Esophagus muscularis mucosa (tissue), 4 donors: Measurements from ENCODE around the gene ARNT2. TPM values are rescaled to one million over a fixed set of nuclear protein-coding genes. Genes with fewer than 3 reads are reported as not detected.

Experiments
- DNase-seq: peaks from one replicate; pipeline ENCODE4 v3.0.0-alpha.2; 2017; ENCODE audit errors: extremely low spot score
- H3K27ac ChIP-seq, 4 donors: fragments of 200-600 bp; sonication (generic); replicated peaks in 1 of 4; 1 replicate in 3 of 4; 2 replicates in 1 of 4; pipeline ENCODE4 v1.5.1; 2016 to 2019; ENCODE audit warnings: mild to moderate bottlenecking in 1 of 4
- H3K27me3 ChIP-seq, 4 donors: fragments of 200-600 bp; sonication (generic); one replicate each; pipeline versions ENCODE4 v1.5.1 to v1.6.0; 2016 to 2019
- H3K36me3 ChIP-seq, 4 donors: fragments of 200-600 bp; sonication (generic); one replicate each; pipeline ENCODE4 v1.5.1; 2016 to 2019
- H3K4me1 ChIP-seq, 4 donors: fragments of 200-600 bp; sonication (generic); one replicate each; pipeline ENCODE4 v1.5.1; 2016 to 2019
- H3K4me3 ChIP-seq, 4 donors: fragments of 200-600 bp; sonication (generic); 1 replicate in 2 of 4; 2 replicates in 2 of 4; pipeline ENCODE4 v1.5.1; 2016 to 2019; ENCODE audit warnings: mild to moderate bottlenecking in 4 of 4, moderate library complexity in 1 of 4
- H3K9me3 ChIP-seq, 4 donors: fragments of 200-600 bp; sonication (generic); 1 replicate in 3 of 4; 2 replicates in 1 of 4; pipeline ENCODE4 v1.5.1; 2016 to 2019
- EP300 ChIP-seq: sonication (generic); formaldehyde crosslinking; IDR thresholded peaks from one replicate; pipeline ENCODE4 v1.6.1; 2017; ENCODE audit warnings: antibody characterized with exemption
- POLR2A ChIP-seq: fragments of 450-650 bp; IDR thresholded peaks from one replicate; pipeline ENCODE4 v1.6.1; 2017; ENCODE audit warnings: antibody characterized with exemption, moderate library complexity, mild to moderate bottlenecking, low read depth
- POLR2AphosphoS5 ChIP-seq, 2 donors: sonication (generic); formaldehyde crosslinking; IDR thresholded peaks; one replicate each; pipeline ENCODE4 v1.6.1; 2017; ENCODE audit warnings: antibody characterized with exemption in 2 of 2
- WGBS: methylation state at CpG from one replicate; pipeline ENCODE4 v1.1.5; 2018; 5-methylcytosine and 5-hydroxymethylcytosine counted together
- intact Hi-C: fragments of 100-400 bp; cut with DNase I; formaldehyde crosslinking; loops from one replicate; pipeline ENCODE4 v1.15.1; 2023
- total RNA-seq, 4 donors: library from RNA; depleted of rRNA; stranded (reverse); fragments of >200 nt; gene quantifications; one replicate each; pipeline versions ENCODE4 v1.1.0 to v1.2.1, GENCODE V29; 2016
- TF ChIP-seq, protein P1 (sequence below), 3 experiments: fragments of 200-600 bp in 2 of 3; fragments of 450-650 bp in 1 of 3; sonication (generic) in 2 of 3; IDR thresholded peaks; one replicate each; pipeline ENCODE4 v1.5.1; 2017 to 2019; ENCODE audit warnings: antibody characterized with exemption in 3 of 3, mild to moderate bottlenecking in 2 of 3, moderate library complexity in 1 of 3

ARNT2 gene
- total RNA-seq, 4 donors from 2014 or later: 5.4 to 14.6 (median 8.2) TPM

DNA sequence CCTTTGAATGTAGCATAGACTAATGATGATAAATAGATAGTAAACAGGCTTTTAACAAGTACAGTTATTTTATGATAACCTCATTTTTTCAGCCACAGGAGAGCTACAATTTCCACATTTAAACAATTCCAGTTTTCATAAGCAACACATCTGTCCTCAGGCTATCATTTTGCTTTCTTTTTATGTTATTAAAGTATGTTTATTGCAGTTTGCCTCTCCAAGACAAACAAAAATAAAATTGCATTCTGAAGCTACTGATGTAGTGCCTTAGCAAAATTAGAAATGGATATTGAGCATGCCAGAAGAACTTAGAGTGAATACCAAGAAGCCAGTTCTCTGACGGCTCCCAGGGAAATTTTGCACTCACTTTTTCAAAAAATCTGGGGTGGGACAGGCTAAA, 150.4 kb downstream of the ARNT2 start:
- no peak for DNase-seq
- no peaks in the 10 kb centered on the region for H3K4me1 ChIP-seq
- intact Hi-C loops: no loop called here
- H3K27me3 ChIP-seq: no peaks in the 10 kb centered on the region
- WGBS: 76% methylated on average over 1 of the region's 1 CpG
- no peak overlapping the region for H3K27ac ChIP-seq
- H3K9me3 ChIP-seq: no peaks in the 10 kb centered on the region
- TF ChIP-seq EP300 (no peak), POLR2AphosphoS5 (IDR thresholded peaks at IDR 0.05) (no peak), POLR2A (no peak)
- TF ChIP-seq, protein P1, sequence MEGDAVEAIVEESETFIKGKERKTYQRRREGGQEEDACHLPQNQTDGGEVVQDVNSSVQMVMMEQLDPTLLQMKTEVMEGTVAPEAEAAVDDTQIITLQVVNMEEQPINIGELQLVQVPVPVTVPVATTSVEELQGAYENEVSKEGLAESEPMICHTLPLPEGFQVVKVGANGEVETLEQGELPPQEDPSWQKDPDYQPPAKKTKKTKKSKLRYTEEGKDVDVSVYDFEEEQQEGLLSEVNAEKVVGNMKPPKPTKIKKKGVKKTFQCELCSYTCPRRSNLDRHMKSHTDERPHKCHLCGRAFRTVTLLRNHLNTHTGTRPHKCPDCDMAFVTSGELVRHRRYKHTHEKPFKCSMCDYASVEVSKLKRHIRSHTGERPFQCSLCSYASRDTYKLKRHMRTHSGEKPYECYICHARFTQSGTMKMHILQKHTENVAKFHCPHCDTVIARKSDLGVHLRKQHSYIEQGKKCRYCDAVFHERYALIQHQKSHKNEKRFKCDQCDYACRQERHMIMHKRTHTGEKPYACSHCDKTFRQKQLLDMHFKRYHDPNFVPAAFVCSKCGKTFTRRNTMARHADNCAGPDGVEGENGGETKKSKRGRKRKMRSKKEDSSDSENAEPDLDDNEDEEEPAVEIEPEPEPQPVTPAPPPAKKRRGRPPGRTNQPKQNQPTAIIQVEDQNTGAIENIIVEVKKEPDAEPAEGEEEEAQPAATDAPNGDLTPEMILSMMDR (IDR thresholded peaks at IDR 0.05): no peak
- peaks cover 0 to 9% (median 3%) of the 10 kb centered on the region in 4 donors for H3K36me3 ChIP-seq
- no peak overlapping the region for H3K4me3 ChIP-seq

GRCh38 chr15:80556694-80557367, 152.6 kb downstream of the ARNT2 start:
- H3K4me3 ChIP-seq: no peak overlapping the region
- TF ChIP-seq POLR2A (no peak), POLR2AphosphoS5 (IDR thresholded peaks at IDR 0.05) (no peak), EP300 (no peak)
- TF ChIP-seq, protein P1 (IDR thresholded peaks at IDR 0.05): no peak
- intact Hi-C loops: no loop called here
- H3K27me3 ChIP-seq: no peaks in the 10 kb centered on the region
- peaks cover 0 to 7% (median 0%) of the 10 kb centered on the region in 4 donors for H3K4me1 ChIP-seq
- no peak overlapping the region for H3K27ac ChIP-seq
- WGBS: 81% methylated on average over 7 of the region's 7 CpGs
- H3K9me3 ChIP-seq: no peaks in the 10 kb centered on the region
- DNase-seq: peak; percentile 86
- H3K36me3 ChIP-seq: peaks cover 0 to 9% (median 3%) of the 10 kb centered on the region in 4 donors

- Histone ChIP-seq H3K27me3 (no peaks in the 10 kb centered on the region), H3K9me3 (no peaks in the 10 kb centered on the region), H3K4me3 (no peak overlapping the region), H3K36me3 (peaks cover 0 to 9% (median 3%) of the 10 kb centered on the region in 4 donors), H3K4me1 (peaks cover 0 to 7% (median 0%) of the 10 kb centered on the region in 4 donors), H3K27ac (no peak overlapping the region)
- peak; percentile 60 for DNase-seq
- no peak for TF ChIP-seq POLR2AphosphoS5 (IDR thresholded peaks at IDR 0.05)
- TF ChIP-seq EP300: no peak
- TF ChIP-seq, protein P1 (IDR thresholded peaks at IDR 0.05): no peak
- TF ChIP-seq POLR2A: no peak
- 95% methylated on average over 5 of the region's 5 CpGs for WGBS
- intact Hi-C loops: no loop called here
Observed at GRCh38 chr15:80557441-80558234, 153.5 kb downstream of the ARNT2 start.

DNA sequence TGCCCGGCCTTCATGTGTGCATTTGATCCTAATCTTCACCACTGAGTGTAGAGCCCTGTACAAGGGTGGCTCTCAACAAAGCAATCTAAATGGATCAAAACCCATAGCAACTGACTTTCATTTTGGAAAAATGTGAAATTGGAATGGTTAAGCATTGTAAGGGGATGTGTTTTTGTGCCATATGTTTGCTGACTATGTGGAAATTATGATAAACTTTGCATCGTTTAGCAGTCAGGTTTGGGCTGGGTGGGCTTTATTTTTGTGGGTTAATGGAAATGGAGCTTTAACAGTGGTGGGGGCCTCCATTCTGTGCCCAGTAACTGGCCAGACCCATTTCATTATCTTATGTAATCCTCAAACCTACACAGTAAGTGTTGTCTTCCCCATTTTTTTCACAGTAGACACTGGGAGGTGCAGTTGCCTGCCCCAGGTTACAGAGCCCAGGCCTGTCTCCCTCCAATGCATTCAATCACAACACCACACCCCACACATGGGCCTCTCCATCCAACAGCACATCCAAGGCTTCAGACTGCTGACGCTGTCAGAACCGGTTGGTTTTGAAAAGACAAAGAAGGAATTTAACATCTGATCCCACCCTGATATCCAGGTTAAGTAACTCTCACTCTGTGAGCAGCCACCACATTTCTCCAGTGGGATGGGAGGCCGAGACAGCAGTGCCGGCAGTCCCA, 154.6 kb downstream of the ARNT2 start:
- Histone ChIP-seq H3K9me3 (no peaks in the 10 kb centered on the region), H3K36me3 (peaks cover 0 to 18% (median 8%) of the 10 kb centered on the region in 4 donors), H3K27me3 (no peaks in the 10 kb centered on the region), H3K4me1 (peaks cover 0 to 7% (median 0%) of the 10 kb centered on the region in 4 donors), H3K27ac (no peak overlapping the region), H3K4me3 (no peak overlapping the region)
- TF ChIP-seq POLR2A: no peak
- TF ChIP-seq, protein P1 (IDR thresholded peaks at IDR 0.05): no peak
- no peak for TF ChIP-seq POLR2AphosphoS5 (IDR thresholded peaks at IDR 0.05)
- no peak for TF ChIP-seq EP300
- peak; percentile 78 for DNase-seq
- WGBS: 92% methylated on average over 6 of the region's 6 CpGs
- intact Hi-C loops: no loop called here
